GM23248 (cell line): ENCODE results near the gene TXNDC16.

Experiments
- EZH2 ChIP-seq: fragments of 200-600 bp; sonication (generic); IDR thresholded peaks from 2 replicates; pipeline ENCODE4 v1.6.1; 2018; ENCODE audit warnings: antibody characterized with exemption, mild to moderate bottlenecking; ENCODE audit not compliant: insufficient read depth, poor library complexity, severe bottlenecking
- EZH2phosphoT487 ChIP-seq: fragments of 200-600 bp; sonication (generic); IDR thresholded peaks from 2 replicates; pipeline ENCODE4 v1.6.1; 2018; ENCODE audit warnings: antibody characterized with exemption, moderate library complexity, mild to moderate bottlenecking, low read depth; ENCODE audit not compliant: insufficient read depth

DNA sequence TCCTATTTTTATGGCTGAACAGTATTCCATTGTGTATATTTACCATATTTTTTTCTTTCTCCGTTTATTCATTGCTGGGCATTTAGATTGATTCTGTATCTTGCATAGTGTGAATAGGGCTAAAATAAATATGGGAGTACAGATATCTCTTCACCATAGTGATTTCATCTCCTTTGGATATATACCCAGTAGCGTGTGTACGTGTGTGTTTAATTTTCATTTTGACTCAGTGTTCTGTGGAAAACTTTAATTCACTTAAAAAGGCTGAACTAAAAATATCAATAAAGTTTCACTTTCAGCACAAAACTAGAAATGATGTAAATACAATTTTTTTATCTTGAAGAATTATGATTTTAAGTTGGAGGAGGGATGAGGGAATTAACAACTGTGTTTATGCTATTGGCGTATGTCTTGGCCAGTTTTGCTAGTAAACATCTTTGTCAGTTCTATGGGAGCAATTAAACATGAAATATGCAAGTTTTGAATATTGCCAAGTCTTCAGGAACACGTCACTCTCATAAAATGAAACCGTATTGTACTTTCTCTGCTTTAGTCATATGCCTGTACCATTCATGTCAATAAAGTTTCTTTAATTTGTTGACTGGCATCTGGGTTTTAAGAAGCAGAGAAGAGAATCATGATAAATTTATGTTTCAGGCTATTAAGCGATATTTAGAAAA lies 138.4 kb downstream of the TXNDC16 start:
- no peak for TF ChIP-seq EZH2
- no peak for TF ChIP-seq EZH2phosphoT487
